Neural progenitor cell (in vitro differentiated cells): Measurements from ENCODE around the gene CPT1A. TPM values are rescaled to one million over a fixed set of nuclear protein-coding genes. Genes with fewer than 3 reads are reported as not detected.

Source experiments
- DNase-seq: peaks from one replicate; pipeline ENCODE4 v3.0.0-alpha.2; 2016; ENCODE audit warnings: low spot score
- H2AFZ ChIP-seq: fragments of 200-600 bp; sonication (generic); replicated peaks from 2 replicates; pipeline ENCODE4 v1.6.1; 2016; ENCODE audit warnings: antibody characterized with exemption
- H3F3A ChIP-seq: fragments of 200-600 bp; sonication (generic); 2 replicates; pipeline ENCODE4 v1.6.1; 2016; ENCODE audit warnings: antibody characterized with exemption, low read depth
- H3K27ac ChIP-seq: fragments of 200-600 bp; sonication (generic); 2 replicates; pipeline ENCODE4 v1.5.1; 2016; ENCODE audit warnings: mild to moderate bottlenecking
- H3K27me3 ChIP-seq: fragments of 200-600 bp; sonication (generic); 2 replicates; pipeline ENCODE4 v1.6.1; 2016; ENCODE audit warnings: mild to moderate bottlenecking, moderate library complexity
- H3K36me3 ChIP-seq: fragments of 200-600 bp; sonication (generic); 2 replicates; pipeline ENCODE4 v1.5.1; 2016
- H3K4me1 ChIP-seq: fragments of 200-600 bp; sonication (generic); 2 replicates; pipeline ENCODE4 v1.6.1; 2016; ENCODE audit warnings: mixed run types
- H3K4me2 ChIP-seq: fragments of 200-600 bp; sonication (generic); 2 replicates; pipeline ENCODE4 v1.6.1; 2016
- H3K4me3 ChIP-seq: fragments of 200-600 bp; sonication (generic); 2 replicates; pipeline ENCODE4 v1.5.1; 2016
- H3K79me2 ChIP-seq: fragments of 200-600 bp; sonication (generic); 2 replicates; pipeline ENCODE4 v1.6.1; 2016; ENCODE audit warnings: low read depth
- H3K9ac ChIP-seq: fragments of 200-600 bp; sonication (generic); 2 replicates; pipeline ENCODE4 v1.6.1; 2016
- H3K9me3 ChIP-seq: fragments of 200-600 bp; sonication (generic); 2 replicates; pipeline ENCODE4 v1.5.1; 2016; ENCODE audit warnings: low read depth
- H4K20me1 ChIP-seq: fragments of 200-600 bp; sonication (generic); 2 replicates; pipeline ENCODE4 v1.6.1; 2016; ENCODE audit warnings: low read depth
- H3K27ac Mint-ChIP-seq: 3 replicates; pipeline ENCODE4 v1.8.0; 2021; ENCODE audit warnings: mixed read lengths
- H3K27me3 Mint-ChIP-seq: 2 replicates; pipeline ENCODE4 v1.8.0; 2022; ENCODE audit warnings: low read depth, mild to moderate bottlenecking, inconsistent platforms, moderate library complexity, mixed read lengths; ENCODE audit not compliant: insufficient read depth
- H3K36me3 Mint-ChIP-seq: 3 replicates; pipeline ENCODE4 v1.8.0; 2021; ENCODE audit warnings: mixed read lengths
- H3K4me1 Mint-ChIP-seq: 3 replicates; pipeline ENCODE4 v1.8.0; 2021; ENCODE audit warnings: mixed read lengths
- H3K4me3 Mint-ChIP-seq: 3 replicates; pipeline ENCODE4 v1.8.0; 2021; ENCODE audit warnings: mild to moderate bottlenecking, moderate library complexity, mixed read lengths
- H3K9me3 Mint-ChIP-seq: 3 replicates; pipeline ENCODE4 v1.8.0; 2020; ENCODE audit warnings: mixed read lengths
- EZH2 ChIP-seq: fragments of 200-600 bp; sonication (generic); IDR thresholded peaks from 2 replicates; pipeline ENCODE4 v1.6.1; 2017; ENCODE audit warnings: antibody characterized with exemption, mild to moderate bottlenecking, moderate library complexity
- EZH2phosphoT487 ChIP-seq: fragments of 200-600 bp; sonication (generic); IDR thresholded peaks from 2 replicates; pipeline ENCODE4 v1.6.1; 2017; ENCODE audit warnings: antibody characterized with exemption
- total RNA-seq: library from RNA; depleted of rRNA; stranded (reverse); fragments of >200 nt; gene quantifications from 2 replicates; pipeline ENCODE4 v1.2.3, GENCODE V29; 2015; ENCODE audit warnings: low replicate concordance
- TF ChIP-seq, protein P1 (sequence below): fragments of 200-600 bp; sonication (generic); IDR thresholded peaks from 2 replicates; pipeline ENCODE4 v1.5.1; 2017; ENCODE audit warnings: antibody characterized with exemption, mild to moderate bottlenecking

The CPT1A gene
- total RNA-seq, 1 donor from 2014 or later, result 0.64 TPM

DNA sequence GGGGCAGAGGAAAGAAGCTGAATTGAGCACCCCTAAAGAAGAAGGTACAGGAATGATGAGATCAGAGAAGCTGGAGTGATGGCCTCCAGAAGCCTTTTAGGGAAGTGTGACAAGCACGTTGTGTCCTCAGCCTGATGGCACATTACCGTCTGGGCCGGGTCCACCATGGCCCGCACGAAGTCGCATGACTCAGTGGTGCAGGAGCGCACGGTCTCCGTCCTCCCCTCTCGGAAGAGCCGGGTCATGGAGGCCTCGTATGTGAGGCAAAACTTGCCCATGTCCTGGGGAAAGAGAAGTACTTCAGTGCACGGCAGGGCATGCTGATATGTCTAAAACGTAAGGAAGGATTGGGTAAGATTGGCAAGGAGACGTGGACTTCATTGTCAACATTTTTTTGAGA lies 79.2 kb downstream of the CPT1A start:
- Mint-ChIP-seq H3K4me3 (no peak overlapping the region), H3K27me3 (peaks cover 5% of the 10 kb centered on the region), H3K27ac (no peak overlapping the region), H3K9me3 (no peaks in the 10 kb centered on the region), H3K36me3 (no peaks in the 10 kb centered on the region), H3K4me1 (peaks cover 12% of the 10 kb centered on the region)
- Histone ChIP-seq H3K4me2 (no peak overlapping the region), H3K27ac (no peak overlapping the region), H3K4me1 (peaks cover 7% of the 10 kb centered on the region), H3K9me3 (no peaks in the 10 kb centered on the region), H3K9ac (no peak overlapping the region), H3F3A (no peaks in the 10 kb centered on the region), H3K79me2 (no peaks in the 10 kb centered on the region), H4K20me1 (no peaks in the 10 kb centered on the region), H2AFZ (no peak overlapping the region), H3K36me3 (no peaks in the 10 kb centered on the region), H3K27me3 (no peaks in the 10 kb centered on the region), H3K4me3 (no peak overlapping the region)
- TF ChIP-seq EZH2 (no peak), EZH2phosphoT487 (no peak)
- TF ChIP-seq, protein P1, sequence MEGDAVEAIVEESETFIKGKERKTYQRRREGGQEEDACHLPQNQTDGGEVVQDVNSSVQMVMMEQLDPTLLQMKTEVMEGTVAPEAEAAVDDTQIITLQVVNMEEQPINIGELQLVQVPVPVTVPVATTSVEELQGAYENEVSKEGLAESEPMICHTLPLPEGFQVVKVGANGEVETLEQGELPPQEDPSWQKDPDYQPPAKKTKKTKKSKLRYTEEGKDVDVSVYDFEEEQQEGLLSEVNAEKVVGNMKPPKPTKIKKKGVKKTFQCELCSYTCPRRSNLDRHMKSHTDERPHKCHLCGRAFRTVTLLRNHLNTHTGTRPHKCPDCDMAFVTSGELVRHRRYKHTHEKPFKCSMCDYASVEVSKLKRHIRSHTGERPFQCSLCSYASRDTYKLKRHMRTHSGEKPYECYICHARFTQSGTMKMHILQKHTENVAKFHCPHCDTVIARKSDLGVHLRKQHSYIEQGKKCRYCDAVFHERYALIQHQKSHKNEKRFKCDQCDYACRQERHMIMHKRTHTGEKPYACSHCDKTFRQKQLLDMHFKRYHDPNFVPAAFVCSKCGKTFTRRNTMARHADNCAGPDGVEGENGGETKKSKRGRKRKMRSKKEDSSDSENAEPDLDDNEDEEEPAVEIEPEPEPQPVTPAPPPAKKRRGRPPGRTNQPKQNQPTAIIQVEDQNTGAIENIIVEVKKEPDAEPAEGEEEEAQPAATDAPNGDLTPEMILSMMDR, result no peak
- no peak for DNase-seq

DNA sequence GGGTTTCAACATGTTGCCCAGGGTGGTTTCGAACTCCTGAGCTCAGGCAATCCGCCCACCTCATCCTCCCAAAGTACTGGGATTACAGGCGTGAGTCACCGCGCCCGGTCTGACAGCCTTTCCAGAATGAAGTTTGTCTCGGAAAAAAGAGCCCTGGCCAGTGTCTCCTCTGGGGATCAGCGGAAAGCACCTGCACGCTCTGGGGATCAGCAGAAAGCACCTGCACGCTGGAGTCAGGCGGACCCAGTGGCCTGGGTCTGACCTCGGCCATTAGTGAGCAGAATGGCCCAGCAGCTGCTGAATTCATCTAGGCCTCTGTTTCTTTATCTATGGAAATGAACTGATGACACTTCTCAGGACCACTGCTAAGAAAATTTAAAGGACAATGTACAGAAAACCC lies 79.9 kb downstream of the CPT1A start:
- no peak for DNase-seq
- Mint-ChIP-seq H3K9me3 (no peaks in the 10 kb centered on the region), H3K27ac (no peak overlapping the region), H3K4me3 (no peak overlapping the region), H3K27me3 (peaks cover 5% of the 10 kb centered on the region), H3K36me3 (no peaks in the 10 kb centered on the region), H3K4me1 (peaks cover 13% of the 10 kb centered on the region)
- Histone ChIP-seq H3K4me3 (no peak overlapping the region), H3K9ac (no peak overlapping the region), H4K20me1 (no peaks in the 10 kb centered on the region), H3K27me3 (no peaks in the 10 kb centered on the region), H3K79me2 (no peaks in the 10 kb centered on the region), H3K4me2 (no peak overlapping the region), H3F3A (no peaks in the 10 kb centered on the region), H3K36me3 (no peaks in the 10 kb centered on the region), H3K27ac (no peak overlapping the region), H3K4me1 (peaks cover 9% of the 10 kb centered on the region), H3K9me3 (no peaks in the 10 kb centered on the region), H2AFZ (no peak overlapping the region)
- TF ChIP-seq, protein P1, result no peak

DNA sequence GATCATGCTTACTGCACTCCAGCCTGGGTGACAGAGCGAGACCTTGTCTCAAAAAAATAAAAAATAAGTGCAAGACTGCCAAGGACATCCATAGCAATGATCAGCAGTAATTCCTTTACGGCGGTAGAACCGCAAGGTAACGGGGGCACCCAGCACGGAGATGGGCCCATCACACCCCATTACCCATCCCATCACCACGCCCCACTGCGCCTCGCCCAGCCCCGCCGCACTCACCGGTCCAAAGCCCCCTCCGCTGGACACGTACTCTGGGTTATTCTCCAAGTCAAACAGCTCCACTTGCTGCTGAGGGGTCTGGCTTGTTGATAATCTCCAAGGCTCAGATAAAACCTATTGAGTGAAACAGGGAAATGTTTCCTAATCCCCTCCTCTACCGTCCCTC lies 81.7 kb downstream of the CPT1A start:
- no peak overlapping the region for H3K4me3 Mint-ChIP-seq
- H3K27me3 ChIP-seq, result no peaks in the 10 kb centered on the region

More for the DNA sequence above, 81.7 kb downstream of the CPT1A start:
- Histone ChIP-seq H3K4me1 (peaks cover 9% of the 10 kb centered on the region), H3K4me3 (no peak overlapping the region), H3K9me3 (no peaks in the 10 kb centered on the region), H3K36me3 (no peaks in the 10 kb centered on the region), H3F3A (no peaks in the 10 kb centered on the region), H3K27ac (no peak overlapping the region), H3K9ac (no peak overlapping the region), H3K79me2 (no peaks in the 10 kb centered on the region), H3K4me2 (no peak overlapping the region), H4K20me1 (no peaks in the 10 kb centered on the region), H2AFZ (no peak overlapping the region)
- peak; percentile 42 for DNase-seq
- peaks cover 2% of the 10 kb centered on the region for H3K27me3 Mint-ChIP-seq
- no peaks in the 10 kb centered on the region for H3K36me3 Mint-ChIP-seq
- no peaks in the 10 kb centered on the region for H3K9me3 Mint-ChIP-seq
- no peak overlapping the region for H3K27ac Mint-ChIP-seq
- TF ChIP-seq, protein P1, result no peak
- no peak for TF ChIP-seq EZH2
- H3K4me1 Mint-ChIP-seq, result peaks cover 19% of the 10 kb centered on the region
